ENCODE results near the gene SIVA1. TPM values are rescaled to one million over a fixed set of nuclear protein-coding genes. Genes with fewer than 3 reads are reported as not detected.
A peak's percentile ranks its signal among the peaks of the same experiment; 100 is the strongest.

SIVA1 gene, protein sequence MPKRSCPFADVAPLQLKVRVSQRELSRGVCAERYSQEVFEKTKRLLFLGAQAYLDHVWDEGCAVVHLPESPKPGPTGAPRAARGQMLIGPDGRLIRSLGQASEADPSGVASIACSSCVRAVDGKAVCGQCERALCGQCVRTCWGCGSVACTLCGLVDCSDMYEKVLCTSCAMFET
- total RNA-seq (100 to 1,000 TPM in 3 of 7 donors, 10 to 100 TPM in 4; 85.7 to 385 (median 91.6) TPM), polyA plus RNA-seq (100 to 1,000 TPM in 1 of 2 donors, 1 to 10 TPM in 1; 2.4 to 249 TPM)
- long read RNA-seq, donor 1, transcript SIVA1-201 (4 exons, 802 nt): major isoform, 41 of 52 reads
- long read RNA-seq, donor 1, partial matches to known transcripts: 2 of 52 reads
- long read RNA-seq, donor 1, other reads (novel, unspliced or antisense): 6 of 52 reads
- long read RNA-seq, donor 2, full-length matches to known transcripts: 137 of 341 reads
- long read RNA-seq, donor 2, partial matches to known transcripts: 190 of 341 reads
- long read RNA-seq, donor 2, other reads (novel, unspliced or antisense): 14 of 341 reads
- long read RNA-seq, donor 3, transcript SIVA1-201 (4 exons, 802 nt): major isoform, 64 of 82 reads
- long read RNA-seq, donor 3, partial matches to known transcripts: 5 of 82 reads
- long read RNA-seq, donor 3, other reads (novel, unspliced or antisense): 7 of 82 reads

DNA sequence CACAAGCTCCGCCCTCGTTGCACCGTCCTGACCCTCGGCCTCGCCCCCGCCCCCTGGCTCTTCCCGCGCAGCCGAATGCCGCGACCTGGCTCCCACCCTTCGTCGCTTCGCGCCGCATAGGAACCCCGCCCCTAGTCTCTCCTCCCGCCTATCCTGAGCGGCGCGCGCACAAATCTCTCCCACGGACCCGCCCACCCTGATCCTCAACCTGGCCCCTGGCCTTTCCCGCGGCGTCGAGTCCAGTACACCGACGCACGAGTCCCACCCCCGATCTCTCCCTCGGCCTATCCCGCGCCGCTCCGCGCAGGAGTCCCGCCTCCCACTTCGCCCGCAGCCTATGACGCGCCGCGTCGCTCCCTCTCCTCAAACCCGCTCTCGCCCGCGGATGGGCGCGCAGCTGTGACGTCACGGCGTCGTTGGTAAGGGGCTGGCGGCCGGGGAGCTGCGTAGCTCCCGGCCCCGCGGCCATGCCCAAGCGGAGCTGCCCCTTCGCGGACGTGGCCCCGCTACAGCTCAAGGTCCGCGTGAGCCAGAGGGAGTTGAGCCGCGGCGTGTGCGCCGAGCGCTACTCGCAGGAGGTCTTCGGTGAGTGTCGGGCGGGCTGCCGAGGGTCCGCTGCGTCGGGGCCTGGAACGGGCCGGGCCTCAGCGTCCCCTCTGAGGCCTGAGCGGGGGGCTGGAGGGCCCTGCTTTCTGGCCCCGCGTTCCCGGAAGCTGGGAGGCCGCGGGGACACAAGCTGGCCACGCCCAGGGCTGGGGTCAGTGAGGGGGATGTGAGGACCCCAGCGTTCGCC is at the start of gene SIVA1:
SIVA1 (plus strand) TSS at position 413 of the 793 bp plus-strand sequence; CDS start at position 468, 55 bp downstream.
- intact Hi-C loops (cut with DNase I): no loop called here
- Histone ChIP-seq H3K27me3 (no peaks in the 10 kb centered on the region), H3K36me3 (no peaks in the 10 kb centered on the region), H3K4me3 (peak within 1 kb of the TSS; percentile 94), H3K4me1 (ENCODE audit: insufficient read depth) (peaks cover 13% of the 10 kb centered on the region), H3K9me3 (no peaks in the 10 kb centered on the region), H3K27ac (peak within 1 kb of the TSS; percentile 70 to 82)
- DNase-seq: peak; percentile 99 to 100 (median 99)
- TF ChIP-seq POLR2A (IDR thresholded peaks at IDR 0.05) (peak; percentile 95), EP300 (IDR thresholded peaks at IDR 0.05) (no peak)
- TF ChIP-seq, protein P1, sequence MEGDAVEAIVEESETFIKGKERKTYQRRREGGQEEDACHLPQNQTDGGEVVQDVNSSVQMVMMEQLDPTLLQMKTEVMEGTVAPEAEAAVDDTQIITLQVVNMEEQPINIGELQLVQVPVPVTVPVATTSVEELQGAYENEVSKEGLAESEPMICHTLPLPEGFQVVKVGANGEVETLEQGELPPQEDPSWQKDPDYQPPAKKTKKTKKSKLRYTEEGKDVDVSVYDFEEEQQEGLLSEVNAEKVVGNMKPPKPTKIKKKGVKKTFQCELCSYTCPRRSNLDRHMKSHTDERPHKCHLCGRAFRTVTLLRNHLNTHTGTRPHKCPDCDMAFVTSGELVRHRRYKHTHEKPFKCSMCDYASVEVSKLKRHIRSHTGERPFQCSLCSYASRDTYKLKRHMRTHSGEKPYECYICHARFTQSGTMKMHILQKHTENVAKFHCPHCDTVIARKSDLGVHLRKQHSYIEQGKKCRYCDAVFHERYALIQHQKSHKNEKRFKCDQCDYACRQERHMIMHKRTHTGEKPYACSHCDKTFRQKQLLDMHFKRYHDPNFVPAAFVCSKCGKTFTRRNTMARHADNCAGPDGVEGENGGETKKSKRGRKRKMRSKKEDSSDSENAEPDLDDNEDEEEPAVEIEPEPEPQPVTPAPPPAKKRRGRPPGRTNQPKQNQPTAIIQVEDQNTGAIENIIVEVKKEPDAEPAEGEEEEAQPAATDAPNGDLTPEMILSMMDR (IDR thresholded peaks at IDR 0.05): peak in 1 of 3 donors; percentile 37
- WGBS, 3 donors: 1% methylated on average over 70 to 95 of the region's 95 CpGs

DNA sequence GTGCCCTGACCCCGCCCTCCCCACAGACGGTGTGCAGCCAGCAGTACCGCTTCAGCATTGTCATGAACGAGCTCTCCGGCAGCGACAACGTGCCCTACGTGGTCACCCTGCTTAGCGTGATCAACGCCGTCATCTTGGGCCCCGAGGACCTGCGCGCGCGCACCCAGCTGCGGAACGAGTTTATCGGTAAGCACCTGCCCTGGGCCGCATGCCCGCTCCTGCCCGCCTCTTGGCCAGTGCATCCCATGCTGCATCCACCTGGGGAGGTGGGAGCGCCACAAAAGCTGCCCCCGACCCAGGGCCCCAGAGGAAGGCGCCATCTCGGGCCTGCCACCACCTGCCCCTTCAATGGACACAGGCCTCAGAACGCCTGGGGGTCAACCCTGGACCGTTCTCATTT is 49.7 kb upstream of the SIVA1 start:
- Histone ChIP-seq H3K9me3 (no peaks in the 10 kb centered on the region), H3K27ac (no peak overlapping the region), H3K27me3 (no peaks in the 10 kb centered on the region), H3K36me3 (no peaks in the 10 kb centered on the region), H3K4me1 (ENCODE audit: insufficient read depth) (peaks cover 5% of the 10 kb centered on the region), H3K4me3 (no peak overlapping the region)
- intact Hi-C loops (cut with DNase I): no loop called here
- no peak for DNase-seq
- TF ChIP-seq, protein P1 (IDR thresholded peaks at IDR 0.05): no peak
- TF ChIP-seq POLR2A (IDR thresholded peaks at IDR 0.05) (no peak), EP300 (IDR thresholded peaks at IDR 0.05) (no peak)
- WGBS, 3 donors: 93 to 94% (median 93%) methylated on average over 28 of the region's 28 CpGs

DNA sequence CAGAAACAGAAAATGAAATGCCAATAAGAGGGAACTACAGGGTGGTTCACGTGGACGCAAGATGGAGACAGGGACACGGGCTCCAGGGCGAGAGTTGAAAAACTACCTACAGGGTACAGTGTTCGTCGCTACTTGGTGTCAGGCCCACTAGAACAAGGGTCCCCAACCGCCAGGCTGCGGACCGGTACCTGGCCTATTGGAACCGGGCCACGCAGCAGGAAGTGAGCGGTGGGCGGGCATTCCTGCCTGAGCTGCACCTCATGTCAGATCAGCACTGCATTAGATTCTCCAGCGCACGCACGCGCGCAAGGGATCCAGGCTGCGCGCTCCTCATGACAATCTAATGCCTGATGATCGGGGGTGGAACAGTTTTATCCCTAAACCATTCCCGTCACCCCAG is 48.7 kb upstream of the SIVA1 start:
- 96 to 97% (median 96%) methylated on average over 22 of the region's 22 CpGs for WGBS, 3 donors
- Histone ChIP-seq H3K27ac (no peak overlapping the region), H3K4me1 (ENCODE audit: insufficient read depth) (no peaks in the 10 kb centered on the region), H3K4me3 (no peak overlapping the region), H3K36me3 (no peaks in the 10 kb centered on the region), H3K27me3 (no peaks in the 10 kb centered on the region), H3K9me3 (no peaks in the 10 kb centered on the region)
- no peak for TF ChIP-seq EP300 (IDR thresholded peaks at IDR 0.05)
- TF ChIP-seq, protein P1 (IDR thresholded peaks at IDR 0.05): no peak
- TF ChIP-seq POLR2A (IDR thresholded peaks at IDR 0.05): no peak
- intact Hi-C loops (cut with DNase I): no loop called here
- no peak for DNase-seq

DNA sequence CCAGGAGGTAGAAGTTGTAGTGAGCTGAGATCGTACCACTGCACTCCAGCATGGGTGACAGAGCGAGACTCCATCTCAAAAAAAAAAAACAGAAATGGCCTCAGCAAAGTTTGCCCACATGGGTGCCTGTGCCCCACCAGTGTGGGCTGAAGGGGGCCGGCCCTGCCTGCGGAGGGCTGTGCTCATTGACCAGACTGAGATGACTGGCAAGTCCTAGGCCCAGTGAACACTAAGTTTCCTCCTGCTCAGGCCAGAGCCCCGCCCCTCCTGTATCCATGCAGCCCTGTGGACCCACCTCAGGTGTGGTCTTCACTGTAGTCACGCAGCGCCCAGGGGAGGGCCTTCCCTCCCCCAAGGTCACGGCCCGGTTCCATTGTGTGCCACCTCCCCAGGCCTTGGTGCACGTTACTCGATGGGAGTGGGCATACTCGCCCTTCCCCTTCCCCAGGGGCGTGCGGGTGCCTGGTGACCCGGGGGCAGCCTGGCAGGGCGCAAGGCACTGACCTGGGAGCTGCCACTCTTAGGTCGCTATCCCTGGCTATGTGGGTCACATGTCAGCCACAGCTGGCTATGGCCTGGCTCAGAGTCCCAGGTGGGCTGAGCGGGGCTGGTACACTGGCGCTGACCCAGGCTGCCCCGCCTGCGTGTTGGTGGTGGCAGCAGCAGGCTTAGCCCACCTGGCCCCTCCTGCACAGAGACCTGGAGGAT is 47.5 kb upstream of the SIVA1 start:
- no peaks in the 10 kb centered on the region for H3K4me1 ChIP-seq (ENCODE audit: insufficient read depth)
- 90 to 97% (median 95%) methylated on average over 21 of the region's 21 CpGs for WGBS, 3 donors
- H3K4me3 ChIP-seq: no peak overlapping the region
- H3K27ac ChIP-seq: no peak overlapping the region
- H3K36me3 ChIP-seq: no peaks in the 10 kb centered on the region
- H3K27me3 ChIP-seq: no peaks in the 10 kb centered on the region
- no peak for DNase-seq
- no peaks in the 10 kb centered on the region for H3K9me3 ChIP-seq
- TF ChIP-seq POLR2A (IDR thresholded peaks at IDR 0.05): no peak
- TF ChIP-seq, protein P1 (IDR thresholded peaks at IDR 0.05): no peak
- TF ChIP-seq EP300 (IDR thresholded peaks at IDR 0.05): no peak
- intact Hi-C loops (cut with DNase I): loop anchor here (2.0 to 5.0 kb wide), 2 partner anchors 53 to 55 kb away; no protein-coding TSS in a partner anchor
